Stimulated activated CD8-positive, alpha-beta memory T cell treated with anti-CD3 and anti-CD28 coated beads, Interleukin-7, amount 100 ng/mL, for 4 hours (primary cell): ENCODE data around the gene HMX2.
"Not testable (repeated sequence)": the region's sequence is repeated elsewhere in the genome, so short reads cannot be mapped to it uniquely, and the experiment has no call there.

ENCODE experiments used
- DNase-seq, 2 donors: peaks; one replicate each; pipeline ENCODE4 v3.0.0-alpha.2; 2020; ENCODE audit warnings: low read depth in 2 of 2

HMX2 gene

GRCh38 chr10:123150986-123151736 lies 3.2 kb downstream of the HMX2 start:
- DNase-seq = peak in 1 of 2 donors; percentile 47

GRCh38 chr10:123151737-123152135 lies 3.8 kb downstream of the HMX2 start:
- DNase-seq = no peak

GRCh38 chr10:123153486-123154091 lies 5.7 kb downstream of the HMX2 start:
- no peak for DNase-seq

GRCh38 chr10:123154092-123154710 lies 6.3 kb downstream of the HMX2 start, which contains the start of gene BUB3:
BUB3 (plus strand) TSS chr10:123154402; CDS start chr10:123154918, 516 bp downstream.
- DNase-seq = peak; percentile 94 to 95

- peak in 1 of 2 donors; percentile 50 for DNase-seq
These were observed 7.0 kb downstream of the HMX2 start for GRCh38 chr10:123154711-123155505.

DNA sequence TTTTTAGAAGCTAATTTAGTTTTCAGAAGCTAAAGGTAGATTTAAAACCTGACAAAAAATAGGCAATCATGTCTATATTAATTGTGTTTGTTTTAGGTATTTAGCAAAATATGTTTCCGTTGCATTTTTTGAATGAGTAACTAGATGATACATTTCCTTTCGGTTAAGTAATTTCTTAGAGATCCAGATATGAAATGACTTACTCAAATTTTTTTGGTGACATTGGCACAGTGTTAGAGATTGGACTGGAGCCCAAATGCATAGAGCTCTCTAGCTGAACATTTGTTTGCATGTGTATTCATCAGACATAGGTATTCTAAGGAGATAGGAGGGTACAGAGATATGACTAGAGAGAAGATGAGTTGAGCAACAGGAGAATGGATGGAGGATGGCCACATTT lies 8.1 kb downstream of the HMX2 start:
- DNase-seq = no peak

GRCh38 chr10:123157210-123157609 lies 9.3 kb downstream of the HMX2 start:
- no peak for DNase-seq

DNA sequence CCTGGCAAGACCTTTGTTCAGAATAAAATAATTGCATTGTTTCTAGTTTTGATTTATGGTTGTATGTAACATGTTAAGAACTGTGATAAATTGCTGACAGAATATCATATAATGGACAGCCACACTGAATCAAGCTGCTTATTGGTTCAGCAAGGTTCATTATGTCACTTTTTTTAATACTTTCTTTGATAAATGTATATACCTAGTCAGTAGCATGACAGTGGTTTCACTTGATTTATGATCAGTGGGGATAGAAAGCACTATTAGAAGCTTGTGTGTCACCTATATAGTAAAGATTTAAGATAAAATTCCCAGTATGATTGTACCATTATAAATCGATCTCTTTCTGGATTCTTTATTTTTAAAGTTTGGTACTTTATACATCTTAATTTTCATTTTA lies 10.7 kb downstream of the HMX2 start:
- no peak for DNase-seq

DNA sequence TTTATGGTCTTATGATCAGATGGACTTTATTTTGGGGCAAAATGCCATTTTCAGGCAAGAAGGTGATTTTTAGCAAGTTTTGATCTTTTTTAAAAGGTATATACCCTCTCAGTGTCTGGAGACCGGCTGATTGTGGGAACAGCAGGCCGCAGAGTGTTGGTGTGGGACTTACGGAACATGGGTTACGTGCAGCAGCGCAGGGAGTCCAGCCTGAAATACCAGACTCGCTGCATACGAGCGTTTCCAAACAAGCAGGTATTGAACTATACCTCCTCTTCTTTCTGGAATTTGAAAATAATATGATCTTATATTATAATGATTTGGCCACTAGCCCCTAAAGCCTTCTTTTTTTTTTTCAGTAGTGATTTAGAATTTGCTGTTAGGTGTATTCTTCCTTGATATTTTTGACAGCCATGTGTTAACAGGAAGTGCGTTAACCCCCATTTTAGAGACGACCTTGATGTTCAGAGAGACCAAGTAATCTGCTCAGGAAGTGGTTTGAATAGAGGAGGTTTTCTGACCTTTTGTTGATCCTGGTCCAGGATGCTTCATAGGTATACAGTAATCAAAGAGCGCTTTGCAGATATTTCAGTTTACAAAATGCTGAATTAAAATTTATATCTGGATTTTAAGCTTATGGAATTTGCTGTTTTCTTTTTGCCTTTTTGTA lies 12.5 kb downstream of the HMX2 start:
- no peak for DNase-seq

- DNase-seq = no peak
These were observed 16.4 kb downstream of the HMX2 start for GRCh38 chr10:123164319-123164718.

DNA sequence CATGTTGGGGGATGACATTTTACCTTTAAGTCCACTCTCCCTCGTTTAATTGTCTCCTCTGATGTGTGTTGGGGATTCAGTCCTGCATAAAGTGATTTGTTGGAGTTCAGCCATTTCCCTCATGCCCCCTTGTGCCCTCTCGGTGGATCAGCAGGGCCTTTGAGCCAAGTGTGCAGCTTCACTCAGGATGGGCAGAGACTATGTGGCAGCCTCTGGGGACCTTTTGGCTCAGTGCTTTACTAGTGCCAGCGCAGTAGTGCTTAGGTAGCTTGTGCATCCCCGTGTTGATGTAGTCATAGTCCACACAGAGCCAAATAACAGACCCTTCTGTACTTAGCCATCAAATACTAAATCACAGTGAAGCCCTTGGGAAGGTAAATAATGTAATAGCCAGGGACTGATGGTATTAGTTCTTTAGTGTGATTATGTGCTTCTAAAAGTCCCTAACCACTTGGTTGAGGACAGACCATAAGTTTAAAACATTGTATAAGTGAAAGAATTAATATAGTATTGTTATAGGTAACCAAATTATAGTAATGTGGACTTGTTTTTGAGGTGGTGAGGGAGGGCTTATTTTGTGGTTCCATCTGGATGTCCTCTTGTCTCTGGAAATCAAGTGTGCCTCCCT lies 17.6 kb downstream of the HMX2 start:
- DNase-seq = no peak

GRCh38 chr10:123166618-123167017 lies 18.7 kb downstream of the HMX2 start:
- DNase-seq = no peak

- DNase-seq = no peak
These were observed 23.0 kb downstream of the HMX2 start for GRCh38 chr10:123170961-123171360.

DNA sequence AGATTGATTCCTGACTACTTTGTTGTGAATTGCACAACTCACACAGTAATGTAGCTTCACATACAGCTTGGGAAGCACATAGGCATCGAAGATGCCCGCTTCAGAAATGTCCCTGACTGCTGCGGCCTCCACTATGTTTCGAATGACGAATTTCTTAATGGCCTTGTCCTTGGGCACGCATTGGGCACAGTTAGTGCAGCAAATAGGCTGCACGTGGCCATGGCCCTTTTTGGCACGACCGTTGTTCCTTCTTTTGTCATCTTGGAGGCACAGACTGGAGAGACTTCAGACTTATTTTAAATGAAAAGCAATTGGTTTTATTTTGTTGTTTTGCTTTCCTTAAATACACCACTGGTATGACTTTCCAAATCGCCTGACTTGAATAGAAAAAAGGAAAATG lies 23.7 kb downstream of the HMX2 start:
- not testable (repeated sequence) for DNase-seq

GRCh38 chr10:123175389-123176387 lies 27.8 kb downstream of the HMX2 start:
- DNase-seq = no peak

- not testable (repeated sequence) for DNase-seq
These were observed 30.5 kb downstream of the HMX2 start for GRCh38 chr10:123178390-123178789.

DNA sequence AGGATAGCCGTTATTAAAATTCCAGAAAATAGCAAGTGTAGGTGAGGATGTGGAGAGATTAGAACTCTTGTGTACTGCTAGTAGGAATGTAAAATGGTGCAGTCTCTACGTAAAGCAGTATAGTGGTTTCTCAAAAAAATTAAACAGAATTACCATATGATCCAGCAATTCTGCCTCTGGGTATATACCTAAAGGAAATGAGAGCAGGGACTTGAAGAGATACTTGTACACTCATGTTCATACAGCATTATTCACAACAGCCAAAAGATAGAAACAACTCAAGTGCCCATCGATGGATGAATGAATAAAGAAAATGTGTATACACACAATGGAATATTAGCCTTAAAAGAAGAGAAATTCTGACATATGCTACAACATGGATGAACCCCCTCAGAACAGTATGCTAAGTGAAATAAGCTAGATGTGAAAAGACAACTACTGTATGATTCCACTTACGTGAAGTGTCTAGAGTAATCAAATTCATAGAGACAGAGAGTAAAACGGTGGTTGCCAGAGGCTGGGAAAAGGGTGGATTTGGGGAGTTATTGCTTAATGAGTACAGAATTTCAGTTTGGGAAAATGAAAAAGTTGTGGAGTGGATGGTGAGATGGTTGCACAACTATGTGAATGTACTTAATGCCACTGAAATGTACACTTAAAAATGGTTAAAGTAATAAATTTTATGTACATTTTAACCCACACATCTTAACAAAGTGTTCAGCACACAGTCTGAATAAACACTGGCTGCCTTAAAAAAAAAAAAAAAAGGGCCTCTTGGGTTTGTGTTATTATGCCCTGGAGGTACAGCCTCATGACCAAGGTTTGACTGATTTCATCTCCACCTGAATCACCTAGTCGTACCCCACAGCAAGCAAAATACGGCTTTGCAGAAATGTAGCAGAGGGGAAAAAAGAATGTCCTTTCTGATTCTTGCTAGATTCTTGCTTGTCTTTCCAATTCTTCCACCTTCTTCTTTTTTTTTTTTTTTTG lies 32.5 kb downstream of the HMX2 start:
- DNase-seq = no peak

- DNase-seq = no peak
These were observed 35.8 kb downstream of the HMX2 start for GRCh38 chr10:123183724-123184123.

DNA sequence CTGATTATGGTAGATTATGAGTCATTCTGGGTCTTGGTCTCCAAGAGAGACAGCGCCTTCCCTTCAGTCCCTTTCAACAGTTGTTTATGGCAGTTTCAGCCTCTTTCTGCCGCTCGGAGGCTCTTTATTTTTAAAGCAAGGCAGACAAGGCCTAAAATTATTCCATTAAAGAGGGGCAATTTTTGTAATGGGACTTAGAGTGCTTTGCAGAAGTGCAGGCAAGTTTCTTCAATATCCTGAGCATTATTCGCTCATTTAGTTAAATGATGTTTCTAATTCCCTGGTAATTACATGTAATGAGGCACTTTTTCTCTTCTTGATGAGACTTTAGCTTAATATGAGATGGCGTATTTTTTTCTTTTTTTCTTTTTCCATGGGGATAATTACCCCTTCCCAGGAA lies 39.8 kb downstream of the HMX2 start:
- DNase-seq = no peak
